SK-N-MC (cell line): Measurements from ENCODE around the gene NHLRC3.

ENCODE experiments used
- EZH2 ChIP-seq: fragments of 200-600 bp; sonication (generic); IDR thresholded peaks from one replicate; pipeline ENCODE4 v1.6.1; 2017; ENCODE audit warnings: antibody characterized with exemption
- POLR2AphosphoS5 ChIP-seq: IDR thresholded peaks from 2 replicates; pipeline ENCODE4 v1.6.1; 2012; ENCODE audit warnings: mild to moderate bottlenecking, low read depth, low read length, borderline replicate concordance

DNA sequence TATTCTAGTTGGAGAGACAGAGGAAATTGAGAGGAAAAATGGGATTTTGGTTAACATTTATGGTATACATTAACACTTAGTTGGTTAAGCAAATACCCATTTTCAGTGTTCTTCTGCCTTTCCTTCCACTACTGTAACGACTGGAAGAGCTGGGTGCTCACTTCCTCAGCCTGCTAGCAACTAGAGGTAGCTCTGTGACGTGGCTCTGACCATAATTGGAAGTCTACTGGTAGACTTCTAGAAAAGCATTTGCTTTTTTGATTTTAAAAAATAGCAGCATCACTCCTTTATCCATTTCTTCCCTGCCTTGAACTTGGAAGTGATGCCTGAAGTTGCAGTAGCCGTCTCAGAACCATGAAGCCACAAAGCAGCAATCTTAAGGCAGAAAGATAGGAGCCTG, 15.9 kb downstream of the NHLRC3 start:
- TF ChIP-seq POLR2AphosphoS5 = no peak
- TF ChIP-seq EZH2 = no peak
